IMR-90 (cell line): ENCODE measurements around the gene SEZ6L2. TPM values are rescaled to one million over a fixed set of nuclear protein-coding genes. Genes with fewer than 3 reads are reported as not detected.

Experiments
- ATAC-seq: fragments of 200-7000 bp; cut with Tn5 transposase; 2 replicates; pipeline ENCODE4 v1.9.1; 2020; ENCODE audit warnings: low read depth, mild to moderate bottlenecking, moderate library complexity
- BruUV-seq: library from RNA; stranded (reverse); fragments of 400-500 nt; replicated peaks from 2 replicates; lab custom pipeline; 2021; lab: Mats Ljungman, UMichigan
- CTCF ChIA-PET: fragments of 300-600 bp; formaldehyde crosslinking; extraction: SDS; loops from one replicate; lab custom pipeline; 2021; ENCODE audit warnings: antibody characterized with exemption; lab: Yijun Ruan, JAX
- POLR2A ChIA-PET: fragments of 300-600 bp; sonication (Branson Sonifier 250); formaldehyde crosslinking; loops from one replicate; lab custom pipeline; 2022; ENCODE audit warnings: antibody characterized with exemption; ENCODE audit not compliant: unreplicated experiment; lab: Charles Lee
- DNase-seq: peaks from one replicate; pipeline ENCODE4 v3.0.0; 2013
- H2AFZ ChIP-seq: replicated peaks from 2 replicates; pipeline ENCODE3; 2013; ENCODE audit warnings: low read length, mild to moderate bottlenecking; ENCODE audit not compliant: poor library complexity
- H2AK5ac ChIP-seq: 2 replicates; pipeline ENCODE4 v1.6.1; 2013; ENCODE audit warnings: low read depth, low read length, inconsistent platforms
- H2AK9ac ChIP-seq: replicated peaks from 2 replicates; pipeline ENCODE3; 2013; ENCODE audit warnings: mild to moderate bottlenecking, low read depth, low read length, moderate library complexity; ENCODE audit not compliant: poor library complexity
- H2BK120ac ChIP-seq: 2 replicates; pipeline ENCODE4 v1.6.1; 2013; ENCODE audit warnings: low read depth, low read length, inconsistent platforms
- H2BK15ac ChIP-seq: 3 replicates; pipeline ENCODE4 v1.6.1; 2013; ENCODE audit warnings: low read depth, low read length, inconsistent platforms
- H2BK20ac ChIP-seq: 2 replicates; pipeline ENCODE4 v1.6.1; 2013; ENCODE audit warnings: low read depth, mild to moderate bottlenecking, inconsistent platforms, low read length, moderate library complexity
- H2BK5ac ChIP-seq: 2 replicates; pipeline ENCODE4 v1.6.1; 2013; ENCODE audit warnings: mild to moderate bottlenecking, low read depth, low read length, inconsistent platforms; ENCODE audit not compliant: poor library complexity, severe bottlenecking
- H3K14ac ChIP-seq: replicated peaks from 2 replicates; pipeline ENCODE4 v1.6.1; 2013; ENCODE audit warnings: low read depth, low read length, inconsistent platforms
- H3K18ac ChIP-seq: 2 replicates; pipeline ENCODE4 v1.6.1; 2013; ENCODE audit warnings: low read depth, low read length, control low read depth
- H3K23ac ChIP-seq: 2 replicates; pipeline ENCODE4 v1.6.1; 2013; ENCODE audit warnings: low read depth, low read length, inconsistent platforms
- H3K27ac ChIP-seq: 2 replicates; pipeline ENCODE4 v1.5.1; 2013; ENCODE audit warnings: mild to moderate bottlenecking, control low read depth, low read length; ENCODE audit not compliant: insufficient read depth
- H3K27me3 ChIP-seq: 2 replicates; pipeline ENCODE4 v1.6.1; 2013; ENCODE audit warnings: low read length; ENCODE audit not compliant: control insufficient read depth, insufficient read depth
- H3K36me3 ChIP-seq: 2 replicates; pipeline ENCODE4 v1.6.1; 2013; ENCODE audit warnings: low read length, mixed read lengths; ENCODE audit not compliant: control insufficient read depth, insufficient read depth
- H3K4ac ChIP-seq: 2 replicates; pipeline ENCODE4 v1.6.1; 2013; ENCODE audit warnings: low read depth, low read length, inconsistent platforms
- H3K4me1 ChIP-seq: 2 replicates; pipeline ENCODE4 v1.6.1; 2013; ENCODE audit warnings: low read length, mixed read lengths; ENCODE audit not compliant: control insufficient read depth, insufficient read depth
- H3K4me2 ChIP-seq: 2 replicates; pipeline ENCODE4 v1.6.1; 2013; ENCODE audit warnings: low read depth, mild to moderate bottlenecking, control low read depth, low read length, moderate library complexity
- H3K4me3 ChIP-seq: 2 replicates; pipeline ENCODE4 v1.5.1; 2013; ENCODE audit warnings: low read depth, mild to moderate bottlenecking, control low read depth, low read length, moderate library complexity; ENCODE audit not compliant: insufficient read depth
- H3K56ac ChIP-seq: 2 replicates; pipeline ENCODE4 v1.6.1; 2013; ENCODE audit warnings: low read length, inconsistent platforms; ENCODE audit not compliant: insufficient read depth; ENCODE audit errors: extremely low read depth
- H3K79me1 ChIP-seq, 2 experiments: 2 replicates each; pipeline ENCODE4 v1.6.1; 2013; ENCODE audit warnings: low read length in 2 of 2, inconsistent platforms in 1 of 2, low read depth in 1 of 2
- H3K9ac ChIP-seq: 2 replicates; pipeline ENCODE4 v1.6.1; 2013; ENCODE audit warnings: low read depth, low read length, control low read depth
- H3K9me1 ChIP-seq: 2 replicates; pipeline ENCODE4 v1.6.1; 2013; ENCODE audit warnings: low read length, inconsistent platforms; ENCODE audit not compliant: insufficient read depth
- H3K9me3 ChIP-seq: 2 replicates; pipeline ENCODE4 v1.6.1; 2013; ENCODE audit warnings: low read length; ENCODE audit not compliant: control insufficient read depth, insufficient read depth
- H4K20me1 ChIP-seq: 2 replicates; pipeline ENCODE4 v1.6.1; 2013; ENCODE audit warnings: low read length, inconsistent platforms; ENCODE audit not compliant: insufficient read depth
- H4K5ac ChIP-seq: 2 replicates; pipeline ENCODE4 v1.6.1; 2013; ENCODE audit warnings: mild to moderate bottlenecking, low read depth, low read length, control low read depth
- H4K8ac ChIP-seq, 2 experiments: 2 replicates each; pipeline ENCODE4 v1.6.1; 2013; ENCODE audit warnings: low read depth in 2 of 2, low read length in 2 of 2, control low read depth in 1 of 2, inconsistent platforms in 1 of 2
- H4K91ac ChIP-seq: 2 replicates; pipeline ENCODE4 v1.6.1; 2013; ENCODE audit warnings: low read depth, low read length, inconsistent platforms; ENCODE audit not compliant: insufficient read depth
- BHLHE40 ChIP-seq: fragments of 150-350 bp; IDR thresholded peaks from 2 replicates; pipeline ENCODE4 v1.6.1; 2016; ENCODE audit warnings: mild to moderate bottlenecking, low read depth, low read length
- WGBS, 2 experiments: methylation state at CpG; one replicate each; pipeline versions ENCODE4 v1.1.5 to v1.1.7; 2013; ENCODE audit warnings: missing lambda C conversion rate in 2 of 2; ENCODE audit not compliant: insufficient read length in 1 of 2; ENCODE audit errors: extremely low coverage in 2 of 2; 5-methylcytosine and 5-hydroxymethylcytosine counted together
- dilution Hi-C: fragments of 300-500 bp; cut with HindIII; formaldehyde crosslinking; loops from one replicate; pipeline ENCODE4 v1.14.3; 2018; ENCODE audit warnings: low sequenced_read_pairs; ENCODE audit not compliant: unreplicated experiment
- in situ Hi-C: fragments of 300-500 bp; cut with MboI; formaldehyde crosslinking; loops from 3 replicates; pipeline ENCODE4 v1.14.3; 2019; ENCODE audit warnings: low sequenced_read_pairs, inconsistent platforms, mixed read lengths
- intact Hi-C: fragments of 100-400 bp; cut with micrococcal nuclease; formaldehyde crosslinking; loops from 2 replicates; pipeline ENCODE4 v1.10.0; 2022
- polyA plus RNA-seq, 3 experiments: library from polyadenylated mRNA; depleted of rRNA; stranded (reverse); fragments of >200 nt; gene quantifications; 2 replicates each; pipeline ENCODE4 v1.2.3, GENCODE V29; 2012; ENCODE audit warnings: low replicate concordance in 1 of 3
- total RNA-seq: library from RNA; depleted of rRNA; stranded (reverse); fragments of >200 nt; gene quantifications from 2 replicates; pipeline ENCODE4 v1.2.3, GENCODE V29; 2012

The SEZ6L2 gene
- total and polyA plus RNA-seq, 2 of the 4 experiments (the other 2 are of a cell fraction) = 0.72 to 10.5 TPM

DNA sequence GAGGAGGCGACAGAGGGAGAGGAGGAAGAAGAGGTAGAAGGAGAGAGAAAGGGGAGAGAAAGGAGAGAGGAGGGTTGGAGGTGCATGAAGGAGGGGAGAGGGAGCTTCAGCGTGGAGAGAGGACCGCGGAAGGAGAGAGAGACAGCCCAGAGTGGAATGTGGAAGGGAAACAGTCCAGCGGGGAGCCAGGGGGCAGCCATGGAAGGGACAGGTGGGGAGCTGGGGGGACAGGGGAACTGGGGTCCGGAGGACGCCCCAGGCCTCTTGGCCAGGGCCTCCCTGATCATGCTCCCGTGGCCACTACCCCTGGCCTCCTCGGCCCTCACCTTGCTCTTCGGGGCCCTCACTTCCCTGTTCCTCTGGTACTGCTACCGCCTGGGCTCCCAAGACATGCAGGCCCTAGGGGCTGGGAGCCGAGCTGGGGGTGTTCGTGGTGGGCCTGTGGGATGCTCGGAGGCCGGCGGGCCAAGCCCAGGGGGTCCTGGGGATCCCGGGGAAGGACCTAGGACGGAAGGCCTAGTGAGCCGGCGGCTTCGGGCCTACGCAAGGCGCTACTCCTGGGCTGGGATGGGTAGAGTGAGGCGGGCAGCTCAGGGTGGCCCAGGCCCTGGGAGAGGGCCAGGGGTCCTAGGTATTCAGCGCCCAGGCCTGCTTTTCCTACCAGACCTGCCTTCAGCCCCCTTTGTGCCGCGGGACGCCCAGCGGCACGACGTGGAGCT, 1.7 kb upstream of the SEZ6L2 start:
- Histone ChIP-seq H2AFZ (peak overlapping the region; percentile 97), H3K79me1 (peaks cover 13 to 31% of the 10 kb centered on the region in 2 experiments), H3K9me3 (no peaks in the 10 kb centered on the region), H3K9ac (peak overlapping the region; percentile 84), H2BK120ac (no peak overlapping the region), H3K4ac (peak overlapping the region; percentile 83), H3K36me3 (peaks cover 8% of the 10 kb centered on the region; the same call in 1 of the 2 replicates), H3K27ac (peak overlapping the region; percentile 88), H4K8ac (peak overlapping the region; percentile 37 to 60; a peak in 2 of 4 replicates), H4K91ac (peak overlapping the region; percentile 70), H3K27me3 (peaks cover 5% of the 10 kb centered on the region; the same call in 1 of the 2 replicates), H3K4me1 (peaks cover 10% of the 10 kb centered on the region), H2BK15ac (peak overlapping the region; percentile 64; the same call in 1 of the 3 replicates), H2BK20ac (no peak overlapping the region), H3K23ac (peak overlapping the region; percentile 96), H3K14ac (peak overlapping the region; percentile 93), H2AK5ac (peak overlapping the region; percentile 64), H3K4me2 (peak overlapping the region; percentile 82), H2BK5ac (peak overlapping the region; percentile 87), H4K5ac (peak overlapping the region; percentile 15; the same call in 1 of the 2 replicates), H2AK9ac (peak overlapping the region; percentile 96), H3K18ac (peak overlapping the region; percentile 45; the same call in 1 of the 2 replicates), H3K56ac (peak overlapping the region; percentile 70), H4K20me1 (peaks cover 10% of the 10 kb centered on the region), H3K4me3 (peak overlapping the region; percentile 87), H3K9me1 (peaks cover 12% of the 10 kb centered on the region)
- DNase-seq = no peak
- 60% methylated on average over 13 of the region's 31 CpGs; no CpG with 5 or more reads in 1 of the 2 experiments for WGBS, 2 experiments
- CTCF ChIA-PET = no interaction called here
- no peak for TF ChIP-seq BHLHE40
- BruUV-seq = no TSS peak
- peak; percentile 3 for ATAC-seq
- intact Hi-C loops (loop anchor here (1.0 kb wide), 2 partner anchors 43 to 72 kb away; partner anchors contain the start of gene TAOK2), dilution Hi-C loops (no loop called here), in situ Hi-C loops (no loop called here)
- POLR2A ChIA-PET = interaction anchor here (0.5 to 1.4 kb wide), 3 partner anchors 15 to 186 kb away, joined by 3 to 8 read pairs (median 6); partner anchors contain the start of gene KCTD13
